ENCODE results near the gene AAK1. TPM values are rescaled to one million over a fixed set of nuclear protein-coding genes. Genes with fewer than 3 reads are reported as not detected.

AAK1 gene
- total and polyA plus RNA-seq, 2 of the 13 experiments (the other 11 are each of a cell fraction or from before 2014, with no cell fraction given), result 9.8 to 10.3 TPM

DNA sequence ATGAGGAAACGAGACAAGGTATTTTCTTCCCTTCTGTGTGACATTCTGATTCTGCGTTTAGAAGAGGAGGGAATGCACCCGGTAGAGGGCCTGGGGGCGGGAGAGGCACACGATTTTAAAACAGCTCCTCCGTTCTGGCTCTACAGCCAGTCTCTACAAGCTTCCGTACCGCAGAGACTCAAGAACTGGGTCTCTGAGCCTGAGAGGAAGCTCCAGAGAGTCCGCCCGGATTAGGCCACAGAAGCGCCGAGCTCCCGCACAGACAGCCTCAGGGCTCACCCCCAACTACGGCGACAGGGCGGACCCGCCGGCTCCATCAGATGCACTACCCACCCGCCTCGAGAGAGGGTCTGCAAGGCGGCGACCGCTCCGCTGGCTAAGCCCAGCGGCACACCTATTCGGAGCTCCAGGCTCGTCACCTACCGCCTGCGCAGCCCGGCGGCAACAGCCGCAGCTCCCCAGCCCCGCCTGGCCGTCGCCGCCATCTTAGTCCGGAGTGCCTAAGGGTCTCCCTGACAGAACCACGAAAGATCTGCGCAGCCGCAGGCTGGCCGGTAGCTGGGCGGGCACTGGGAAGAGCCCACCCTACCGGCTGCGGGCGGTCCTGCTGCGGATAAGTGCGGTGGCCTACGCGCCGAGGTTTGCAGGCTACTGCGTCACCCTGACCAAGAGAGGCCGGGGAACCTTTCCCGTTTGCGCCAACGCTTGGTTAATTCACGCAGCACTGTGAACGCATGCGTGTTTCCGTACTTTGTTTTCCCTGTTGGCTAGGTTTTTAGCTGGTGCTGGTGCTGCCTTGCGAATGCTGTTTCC, 206.4 kb downstream of the AAK1 start, which contains the start of gene NFU1 (continued):
- peak; percentile 89 for TF ChIP-seq ZSCAN21 (CRISPR knock-in tag; IDR thresholded peaks at IDR 0.05; ENCODE audit: borderline replicate concordance)
- peak; percentile 93 for TF ChIP-seq ZNF564 (CRISPR knock-in tag; IDR thresholded peaks at IDR 0.05)
- TF ChIP-seq MEIS2 (CRISPR knock-in tag; IDR thresholded peaks at IDR 0.05), result no peak; the same call in 1 of the 2 replicates
- no peak for TF ChIP-seq SYNCRIP (IDR thresholded peaks at IDR 0.05; ENCODE audit: insufficient read depth, low read depth, low read length)
- no peak for TF ChIP-seq PAF1 (CRISPR knock-in tag; IDR thresholded peaks at IDR 0.05)
- peak; percentile 69 for TF ChIP-seq ZNF143 (CRISPR knock-in tag; IDR thresholded peaks at IDR 0.05)
- TF ChIP-seq ERF (CRISPR knock-in tag; IDR thresholded peaks at IDR 0.05), result peak; percentile 74; the same call in 1 of the 2 replicates
- TF ChIP-seq PPARG (CRISPR knock-in tag; conservative IDR thresholded peaks at IDR 0.05), result peak; percentile 62; the same call in 1 of the 2 replicates
- peak; percentile 56; the same call in 1 of the 2 replicates for TF ChIP-seq RBAK (CRISPR knock-in tag; IDR thresholded peaks at IDR 0.05)
- TF ChIP-seq ZBTB20 (CRISPR knock-in tag; IDR thresholded peaks at IDR 0.05; ENCODE audit: borderline replicate concordance, low read depth), result peak; percentile 92
- TF ChIP-seq, protein P1, sequence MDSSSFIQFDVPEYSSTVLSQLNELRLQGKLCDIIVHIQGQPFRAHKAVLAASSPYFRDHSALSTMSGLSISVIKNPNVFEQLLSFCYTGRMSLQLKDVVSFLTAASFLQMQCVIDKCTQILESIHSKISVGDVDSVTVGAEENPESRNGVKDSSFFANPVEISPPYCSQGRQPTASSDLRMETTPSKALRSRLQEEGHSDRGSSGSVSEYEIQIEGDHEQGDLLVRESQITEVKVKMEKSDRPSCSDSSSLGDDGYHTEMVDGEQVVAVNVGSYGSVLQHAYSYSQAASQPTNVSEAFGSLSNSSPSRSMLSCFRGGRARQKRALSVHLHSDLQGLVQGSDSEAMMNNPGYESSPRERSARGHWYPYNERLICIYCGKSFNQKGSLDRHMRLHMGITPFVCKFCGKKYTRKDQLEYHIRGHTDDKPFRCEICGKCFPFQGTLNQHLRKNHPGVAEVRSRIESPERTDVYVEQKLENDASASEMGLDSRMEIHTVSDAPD (CRISPR knock-in tag; IDR thresholded peaks at IDR 0.05), result no peak
- 0 out of 2 replicates have a peak, but pooled peaks have one; percentile 31 for TF ChIP-seq RARG (CRISPR knock-in tag; IDR thresholded peaks at IDR 0.05; ENCODE audit: low read depth)
- TF ChIP-seq, protein P2, sequence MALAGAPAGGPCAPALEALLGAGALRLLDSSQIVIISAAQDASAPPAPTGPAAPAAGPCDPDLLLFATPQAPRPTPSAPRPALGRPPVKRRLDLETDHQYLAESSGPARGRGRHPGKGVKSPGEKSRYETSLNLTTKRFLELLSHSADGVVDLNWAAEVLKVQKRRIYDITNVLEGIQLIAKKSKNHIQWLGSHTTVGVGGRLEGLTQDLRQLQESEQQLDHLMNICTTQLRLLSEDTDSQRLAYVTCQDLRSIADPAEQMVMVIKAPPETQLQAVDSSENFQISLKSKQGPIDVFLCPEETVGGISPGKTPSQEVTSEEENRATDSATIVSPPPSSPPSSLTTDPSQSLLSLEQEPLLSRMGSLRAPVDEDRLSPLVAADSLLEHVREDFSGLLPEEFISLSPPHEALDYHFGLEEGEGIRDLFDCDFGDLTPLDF (CRISPR knock-in tag; IDR thresholded peaks at IDR 0.05), result peak; percentile 88; the same call in 1 of the 2 replicates
- TF ChIP-seq ZSCAN25 (CRISPR knock-in tag; IDR thresholded peaks at IDR 0.05), result no peak; the same call in 1 of the 2 replicates
- TF ChIP-seq, protein P3, sequence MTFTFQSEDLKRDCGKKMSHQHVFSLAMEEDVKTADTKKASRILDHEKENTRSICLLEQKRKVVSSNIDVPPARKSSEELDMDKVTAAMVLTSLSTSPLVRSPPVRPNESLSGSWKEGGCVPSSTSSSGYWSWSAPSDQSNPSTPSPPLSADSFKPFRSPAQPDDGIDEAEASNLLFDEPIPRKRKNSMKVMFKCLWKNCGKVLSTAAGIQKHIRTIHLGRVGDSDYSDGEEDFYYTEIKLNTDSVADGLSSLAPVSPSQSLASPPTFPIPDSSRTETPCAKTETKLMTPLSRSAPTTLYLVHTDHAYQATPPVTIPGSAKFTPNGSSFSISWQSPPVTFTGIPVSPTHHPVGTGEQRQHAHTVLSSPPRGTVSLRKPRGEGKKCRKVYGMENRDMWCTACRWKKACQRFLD (CRISPR knock-in tag; IDR thresholded peaks at IDR 0.05; ENCODE audit: borderline replicate concordance), result peak; percentile 97
- peak; percentile 73; the same call in 1 of the 2 replicates for TF ChIP-seq ZNF468 (CRISPR knock-in tag; IDR thresholded peaks at IDR 0.05)
- no peak for TF ChIP-seq AKAP8 (CRISPR knock-in tag; IDR thresholded peaks at IDR 0.05)
- peak; percentile 96 for TF ChIP-seq ZFY (CRISPR knock-in tag; IDR thresholded peaks at IDR 0.05)
- TF ChIP-seq, protein P4, sequence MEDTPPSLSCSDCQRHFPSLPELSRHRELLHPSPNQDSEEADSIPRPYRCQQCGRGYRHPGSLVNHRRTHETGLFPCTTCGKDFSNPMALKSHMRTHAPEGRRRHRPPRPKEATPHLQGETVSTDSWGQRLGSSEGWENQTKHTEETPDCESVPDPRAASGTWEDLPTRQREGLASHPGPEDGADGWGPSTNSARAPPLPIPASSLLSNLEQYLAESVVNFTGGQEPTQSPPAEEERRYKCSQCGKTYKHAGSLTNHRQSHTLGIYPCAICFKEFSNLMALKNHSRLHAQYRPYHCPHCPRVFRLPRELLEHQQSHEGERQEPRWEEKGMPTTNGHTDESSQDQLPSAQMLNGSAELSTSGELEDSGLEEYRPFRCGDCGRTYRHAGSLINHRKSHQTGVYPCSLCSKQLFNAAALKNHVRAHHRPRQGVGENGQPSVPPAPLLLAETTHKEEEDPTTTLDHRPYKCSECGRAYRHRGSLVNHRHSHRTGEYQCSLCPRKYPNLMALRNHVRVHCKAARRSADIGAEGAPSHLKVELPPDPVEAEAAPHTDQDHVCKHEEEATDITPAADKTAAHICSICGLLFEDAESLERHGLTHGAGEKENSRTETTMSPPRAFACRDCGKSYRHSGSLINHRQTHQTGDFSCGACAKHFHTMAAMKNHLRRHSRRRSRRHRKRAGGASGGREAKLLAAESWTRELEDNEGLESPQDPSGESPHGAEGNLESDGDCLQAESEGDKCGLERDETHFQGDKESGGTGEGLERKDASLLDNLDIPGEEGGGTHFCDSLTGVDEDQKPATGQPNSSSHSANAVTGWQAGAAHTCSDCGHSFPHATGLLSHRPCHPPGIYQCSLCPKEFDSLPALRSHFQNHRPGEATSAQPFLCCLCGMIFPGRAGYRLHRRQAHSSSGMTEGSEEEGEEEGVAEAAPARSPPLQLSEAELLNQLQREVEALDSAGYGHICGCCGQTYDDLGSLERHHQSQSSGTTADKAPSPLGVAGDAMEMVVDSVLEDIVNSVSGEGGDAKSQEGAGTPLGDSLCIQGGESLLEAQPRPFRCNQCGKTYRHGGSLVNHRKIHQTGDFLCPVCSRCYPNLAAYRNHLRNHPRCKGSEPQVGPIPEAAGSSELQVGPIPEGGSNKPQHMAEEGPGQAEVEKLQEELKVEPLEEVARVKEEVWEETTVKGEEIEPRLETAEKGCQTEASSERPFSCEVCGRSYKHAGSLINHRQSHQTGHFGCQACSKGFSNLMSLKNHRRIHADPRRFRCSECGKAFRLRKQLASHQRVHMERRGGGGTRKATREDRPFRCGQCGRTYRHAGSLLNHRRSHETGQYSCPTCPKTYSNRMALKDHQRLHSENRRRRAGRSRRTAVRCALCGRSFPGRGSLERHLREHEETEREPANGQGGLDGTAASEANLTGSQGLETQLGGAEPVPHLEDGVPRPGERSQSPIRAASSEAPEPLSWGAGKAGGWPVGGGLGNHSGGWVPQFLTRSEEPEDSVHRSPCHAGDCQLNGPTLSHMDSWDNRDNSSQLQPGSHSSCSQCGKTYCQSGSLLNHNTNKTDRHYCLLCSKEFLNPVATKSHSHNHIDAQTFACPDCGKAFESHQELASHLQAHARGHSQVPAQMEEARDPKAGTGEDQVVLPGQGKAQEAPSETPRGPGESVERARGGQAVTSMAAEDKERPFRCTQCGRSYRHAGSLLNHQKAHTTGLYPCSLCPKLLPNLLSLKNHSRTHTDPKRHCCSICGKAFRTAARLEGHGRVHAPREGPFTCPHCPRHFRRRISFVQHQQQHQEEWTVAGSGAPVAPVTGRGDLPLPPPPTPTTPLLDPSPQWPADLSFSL (CRISPR knock-in tag; IDR thresholded peaks at IDR 0.05), result no peak
